PC-9 (cell line): Measurements from ENCODE around the gene TBP.

Experiments
- EZH2 ChIP-seq: fragments of 200-600 bp; sonication (generic); IDR thresholded peaks from 2 replicates; pipeline ENCODE4 v1.8.0; 2017; ENCODE audit warnings: antibody characterized with exemption, low read depth
- TF ChIP-seq, protein P1 (sequence below): fragments of 200-600 bp; sonication (generic); conservative IDR thresholded peaks from 2 replicates; pipeline ENCODE4 v1.6.1; 2017; ENCODE audit warnings: mixed run types, antibody characterized with exemption, mild to moderate bottlenecking, moderate library complexity

DNA sequence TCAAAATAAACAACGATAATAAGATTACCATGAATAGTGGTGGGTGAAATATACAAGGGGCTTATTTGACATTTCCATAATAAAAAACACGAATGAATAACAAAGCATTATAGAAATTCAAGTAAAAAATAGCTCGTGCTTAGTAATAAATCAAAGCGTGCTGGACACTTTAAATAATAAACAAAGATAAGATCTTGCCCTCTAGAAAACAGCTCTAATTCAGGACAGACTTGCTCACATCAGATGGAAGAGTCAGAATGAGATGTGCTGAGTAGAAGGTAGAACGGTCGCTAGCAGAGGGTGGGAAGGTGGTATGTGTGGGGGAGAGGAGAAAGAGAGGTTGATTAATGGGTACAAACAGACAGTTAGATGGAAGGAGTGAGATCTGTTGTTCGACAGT is 28.4 kb upstream of the TBP start:
- TF ChIP-seq, protein P1, sequence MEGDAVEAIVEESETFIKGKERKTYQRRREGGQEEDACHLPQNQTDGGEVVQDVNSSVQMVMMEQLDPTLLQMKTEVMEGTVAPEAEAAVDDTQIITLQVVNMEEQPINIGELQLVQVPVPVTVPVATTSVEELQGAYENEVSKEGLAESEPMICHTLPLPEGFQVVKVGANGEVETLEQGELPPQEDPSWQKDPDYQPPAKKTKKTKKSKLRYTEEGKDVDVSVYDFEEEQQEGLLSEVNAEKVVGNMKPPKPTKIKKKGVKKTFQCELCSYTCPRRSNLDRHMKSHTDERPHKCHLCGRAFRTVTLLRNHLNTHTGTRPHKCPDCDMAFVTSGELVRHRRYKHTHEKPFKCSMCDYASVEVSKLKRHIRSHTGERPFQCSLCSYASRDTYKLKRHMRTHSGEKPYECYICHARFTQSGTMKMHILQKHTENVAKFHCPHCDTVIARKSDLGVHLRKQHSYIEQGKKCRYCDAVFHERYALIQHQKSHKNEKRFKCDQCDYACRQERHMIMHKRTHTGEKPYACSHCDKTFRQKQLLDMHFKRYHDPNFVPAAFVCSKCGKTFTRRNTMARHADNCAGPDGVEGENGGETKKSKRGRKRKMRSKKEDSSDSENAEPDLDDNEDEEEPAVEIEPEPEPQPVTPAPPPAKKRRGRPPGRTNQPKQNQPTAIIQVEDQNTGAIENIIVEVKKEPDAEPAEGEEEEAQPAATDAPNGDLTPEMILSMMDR, result no peak
- no peak for TF ChIP-seq EZH2
